ENCODE results near the gene ELP6.
"Not testable (repeated sequence)": the region's sequence is repeated elsewhere in the genome, so short reads cannot be mapped to it uniquely, and the experiment has no call there.

ELP6 gene

DNA sequence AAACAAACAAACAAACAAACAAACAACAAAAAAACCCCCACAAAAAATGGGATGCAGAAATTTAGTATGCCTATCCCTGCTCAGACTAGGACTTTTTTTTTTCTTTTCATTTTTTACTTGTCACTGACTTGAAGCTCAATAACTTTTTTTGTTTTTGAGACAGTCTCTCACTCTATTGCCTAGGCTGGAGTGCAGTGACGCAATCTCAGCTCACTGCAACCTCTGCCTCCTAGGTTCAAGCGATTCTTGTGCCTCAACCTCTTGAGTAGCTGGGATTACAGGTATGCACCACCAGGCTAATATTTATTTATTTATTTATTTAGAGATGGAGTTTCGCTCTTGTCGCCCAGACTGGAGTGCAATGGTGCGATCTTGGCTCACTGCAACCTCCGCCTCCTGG, 8.2 kb downstream of the ELP6 start:
- not testable (repeated sequence) for DNase-seq

- no peak for DNase-seq
Measured at GRCh38 chr3:47504113-47504512, 9.4 kb downstream of the ELP6 start.

DNA sequence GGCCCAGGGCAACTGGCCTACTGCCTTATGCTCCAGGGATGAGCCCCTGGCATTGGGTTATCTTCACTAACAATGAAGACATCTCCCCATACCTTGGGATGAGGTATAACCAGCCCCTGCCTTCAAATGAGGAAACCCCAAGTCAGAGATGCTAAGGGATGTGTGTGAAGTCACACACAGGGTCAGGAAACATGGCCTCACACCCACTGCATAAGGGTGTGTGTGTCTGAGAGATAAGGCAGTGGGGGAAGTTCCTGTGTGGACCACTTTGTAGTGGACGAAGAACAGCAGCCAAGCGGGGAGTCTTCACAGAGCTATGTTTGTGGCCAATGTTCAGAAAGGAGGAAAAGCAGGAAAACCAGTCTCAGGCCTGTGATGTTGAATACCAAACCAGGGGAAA, 10.5 kb downstream of the ELP6 start:
- DNase-seq, result no peak

DNA sequence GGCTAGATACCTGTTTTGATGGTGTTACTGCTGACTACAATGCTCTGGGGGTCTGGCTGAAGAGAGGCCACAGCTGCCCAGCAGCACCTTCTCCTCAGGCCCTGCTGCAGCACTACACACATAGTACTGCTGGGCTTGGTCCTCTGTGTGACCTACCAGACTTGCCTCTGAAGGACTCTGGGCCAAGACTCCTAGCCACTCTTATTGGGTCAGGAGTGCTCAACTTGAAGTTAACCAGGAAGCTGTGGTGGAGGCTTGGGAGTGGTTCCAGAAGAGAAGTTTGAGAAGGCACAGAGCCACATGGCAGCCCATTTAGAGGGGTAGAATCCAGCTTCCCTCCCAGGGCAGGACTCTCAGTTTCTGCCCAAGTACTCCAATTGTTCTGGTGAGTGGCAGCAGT, 16.6 kb downstream of the ELP6 start:
- no peak for DNase-seq

GRCh38 chr3:47495886-47496285, 17.6 kb downstream of the ELP6 start:
- no peak for DNase-seq

- DNase-seq, result no peak
Measured at GRCh38 chr3:47495111-47495510, 18.4 kb downstream of the ELP6 start.

GRCh38 chr3:47491777-47492176, 21.7 kb downstream of the ELP6 start:
- DNase-seq, result no peak

- DNase-seq, result no peak
Measured at GRCh38 chr3:47491186-47491585, 22.3 kb downstream of the ELP6 start.

DNA sequence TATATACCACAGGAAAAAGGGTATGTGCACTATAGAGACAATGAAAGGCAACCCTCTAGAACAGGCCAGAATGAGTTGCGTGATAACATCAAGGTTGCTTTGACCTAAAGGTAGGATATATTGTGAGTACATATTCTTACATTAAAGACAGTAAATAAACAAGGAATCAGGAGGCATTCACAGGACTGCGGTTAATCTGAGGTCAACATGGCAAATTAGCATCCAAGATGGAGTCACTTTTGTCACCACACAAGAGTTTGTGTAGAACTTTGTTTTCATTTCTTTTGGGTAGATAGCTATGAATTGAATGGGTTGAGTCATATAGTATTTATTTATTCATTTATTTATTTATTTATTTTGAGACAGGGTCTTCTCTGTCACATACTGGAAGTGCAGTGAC, 26.2 kb downstream of the ELP6 start:
- no peak for DNase-seq

DNA sequence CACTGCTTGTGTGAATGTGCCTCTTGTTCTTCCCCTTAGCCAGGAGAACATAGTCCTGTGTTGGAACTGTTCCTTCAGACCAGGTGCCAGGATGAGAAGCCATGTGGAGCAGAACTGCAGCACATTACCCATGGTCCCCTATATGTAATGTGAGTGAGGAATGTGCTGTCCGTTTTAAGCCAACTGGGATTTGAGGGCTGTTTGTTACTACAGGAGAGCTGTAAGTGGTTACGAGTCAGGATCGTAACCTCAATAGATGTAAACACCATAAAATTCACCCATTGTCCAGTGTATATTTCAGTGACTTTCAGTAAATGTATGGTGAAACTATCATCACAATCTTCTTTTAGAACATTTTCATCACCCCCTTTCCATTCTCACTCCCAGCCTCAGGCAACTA, 27.7 kb downstream of the ELP6 start:
- DNase-seq, result no peak

DNA sequence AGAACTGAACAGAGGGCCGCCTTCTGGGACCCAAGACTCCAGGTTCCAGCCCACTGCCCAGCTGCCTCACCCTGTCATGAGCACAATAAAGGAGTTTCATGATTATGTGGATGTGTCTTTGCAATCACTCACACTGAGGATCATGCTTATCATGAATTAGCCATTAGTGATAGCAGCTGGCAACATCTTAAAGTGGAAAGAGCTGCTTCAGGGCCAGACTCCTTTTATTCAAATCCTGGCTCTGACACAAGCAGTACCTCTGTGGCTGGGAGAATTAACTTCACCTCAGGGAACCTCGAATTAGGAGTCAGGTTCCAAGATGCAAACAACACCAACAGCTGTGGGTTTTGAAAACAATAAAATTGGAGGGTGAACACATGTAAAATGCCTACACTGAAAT, 31.1 kb downstream of the ELP6 start:
- DNase-seq, result no peak

DNA sequence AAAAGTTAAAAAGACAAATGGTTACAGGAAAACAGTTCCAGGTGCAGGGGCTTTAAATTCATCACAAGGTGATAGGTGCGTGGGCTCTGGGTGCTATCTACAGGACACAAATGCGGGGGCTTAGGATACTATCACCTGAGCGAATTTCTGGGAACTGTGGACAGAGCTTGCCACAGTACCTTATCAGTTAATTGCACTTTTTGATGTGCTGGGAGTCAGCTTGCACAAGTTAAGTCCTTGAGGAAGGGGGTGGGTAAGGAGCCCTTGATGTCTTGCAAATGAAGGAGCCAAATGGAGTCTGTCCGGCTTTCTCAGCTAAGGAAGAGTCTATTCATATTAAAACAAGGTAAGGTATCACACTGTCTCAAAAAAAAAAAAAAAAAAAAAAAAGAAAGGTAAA, 31.7 kb downstream of the ELP6 start:
- not testable (repeated sequence) for DNase-seq

DNA sequence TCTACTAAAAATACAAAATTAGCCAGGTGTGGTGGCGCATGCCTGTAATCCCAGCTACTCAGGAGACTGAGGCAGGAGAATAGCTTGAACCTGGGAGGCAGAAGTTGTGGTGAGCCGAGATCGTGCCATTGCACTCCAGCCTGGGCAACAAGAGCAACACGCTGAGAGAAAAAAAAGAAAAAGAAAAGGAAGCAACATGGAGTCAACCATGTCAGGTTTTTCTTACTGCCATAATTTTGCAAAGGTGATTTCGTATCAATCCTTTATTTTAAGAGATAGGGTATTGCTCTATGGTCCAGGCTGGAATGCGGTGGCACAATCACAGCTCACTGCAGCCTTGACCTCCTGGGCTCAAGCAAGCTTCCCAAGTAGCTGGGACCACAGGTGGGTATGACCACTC, 33.2 kb downstream of the ELP6 start:
- not testable (repeated sequence) for DNase-seq

DNA sequence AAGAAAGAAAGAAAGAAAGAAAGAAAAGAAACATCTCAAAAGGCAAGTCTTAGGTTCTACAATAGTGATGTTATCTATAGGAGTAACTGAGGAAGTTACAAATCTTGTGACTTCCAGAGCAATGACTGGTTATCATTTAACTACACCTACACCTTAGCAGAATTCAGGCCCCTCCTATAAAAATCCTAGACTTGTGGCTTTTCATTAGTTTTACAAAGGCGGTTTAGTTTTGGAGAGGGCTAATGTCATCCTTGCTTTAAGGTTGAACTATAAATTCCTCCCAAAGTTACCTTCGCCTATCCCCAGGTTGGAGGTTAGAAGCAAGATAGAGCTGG, 33.7 kb downstream of the ELP6 start:
- no peak for DNase-seq

- DNase-seq, result no peak
Measured at GRCh38 chr3:47478022-47478421, 35.5 kb downstream of the ELP6 start.

GRCh38 chr3:47476644-47477199, 36.8 kb downstream of the ELP6 start:
- DNase-seq, result no peak

GRCh38 chr3:47476330-47476626, 37.2 kb downstream of the ELP6 start:
- no peak for DNase-seq

DNA sequence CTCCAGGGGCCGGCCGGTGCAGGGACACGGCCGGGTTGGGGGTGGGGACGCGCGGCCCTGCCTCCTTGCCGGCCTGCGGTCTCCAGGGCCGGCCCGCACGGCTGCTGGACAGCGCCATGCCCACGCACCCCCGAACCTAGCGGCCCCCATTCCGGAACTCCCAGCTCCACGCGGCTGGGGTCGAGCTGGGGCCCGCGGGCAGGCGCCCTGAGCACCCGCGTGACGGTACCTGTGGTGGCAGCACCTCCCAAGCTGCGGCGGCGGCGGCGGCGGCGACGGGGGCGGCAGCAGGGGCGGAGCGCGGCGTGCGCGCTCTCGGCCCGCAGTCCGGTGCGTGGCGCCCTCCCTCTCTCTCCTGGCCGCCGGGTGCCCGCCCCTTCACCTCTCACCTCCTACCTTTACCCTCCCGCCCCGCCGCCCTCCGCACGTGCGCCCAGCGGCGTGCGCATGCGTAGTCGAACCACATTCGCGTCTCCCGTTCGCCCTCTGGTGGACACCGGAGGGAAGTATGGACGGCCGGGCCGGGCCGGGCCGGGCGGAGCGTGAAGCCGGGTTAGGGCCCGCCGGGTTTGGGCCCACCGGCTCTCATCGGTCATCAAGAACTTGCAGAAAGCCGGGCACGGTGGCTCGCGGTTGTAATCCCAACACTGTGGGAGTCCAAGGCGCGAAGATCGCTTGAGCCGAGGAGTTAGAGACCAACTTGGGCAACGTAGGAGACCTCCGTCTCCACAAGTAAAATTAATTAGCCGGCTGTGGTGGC, 37.8 kb downstream of the ELP6 start, which contains the start of gene SCAP:
TSS of gene SCAP (minus strand) at position 372 of the 760 bp plus-strand sequence. CDS start 32,948 bp downstream, outside the sequence.
- DNase-seq, result peak; percentile 96 to 97

GRCh38 chr3:47475029-47475569, 38.4 kb downstream of the ELP6 start:
- peak; percentile 8 to 25 for DNase-seq

GRCh38 chr3:47473391-47473790, 40.1 kb downstream of the ELP6 start:
- DNase-seq, result no peak

DNA sequence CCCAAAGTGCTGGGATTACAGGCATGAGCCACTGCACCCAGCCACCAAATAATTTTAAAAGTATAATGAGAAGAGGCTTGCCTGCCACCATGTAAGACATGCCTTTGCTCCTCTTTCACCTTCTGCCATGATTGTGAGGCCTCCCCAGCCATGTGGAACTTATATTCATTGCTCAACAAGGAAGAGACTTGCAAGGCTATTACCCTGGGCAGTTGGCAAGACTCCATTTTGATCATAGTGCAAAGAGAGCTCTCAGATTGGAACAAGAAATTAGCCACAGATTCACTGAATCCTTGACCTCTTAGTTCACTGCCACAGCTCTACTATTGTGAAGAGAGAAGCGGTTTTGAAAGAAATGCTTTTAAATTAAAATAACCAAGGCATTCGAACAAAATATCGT, 43.9 kb downstream of the ELP6 start:
- no peak for DNase-seq

GRCh38 chr3:47468315-47468714, 45.2 kb downstream of the ELP6 start:
- DNase-seq, result not testable (repeated sequence)

DNA sequence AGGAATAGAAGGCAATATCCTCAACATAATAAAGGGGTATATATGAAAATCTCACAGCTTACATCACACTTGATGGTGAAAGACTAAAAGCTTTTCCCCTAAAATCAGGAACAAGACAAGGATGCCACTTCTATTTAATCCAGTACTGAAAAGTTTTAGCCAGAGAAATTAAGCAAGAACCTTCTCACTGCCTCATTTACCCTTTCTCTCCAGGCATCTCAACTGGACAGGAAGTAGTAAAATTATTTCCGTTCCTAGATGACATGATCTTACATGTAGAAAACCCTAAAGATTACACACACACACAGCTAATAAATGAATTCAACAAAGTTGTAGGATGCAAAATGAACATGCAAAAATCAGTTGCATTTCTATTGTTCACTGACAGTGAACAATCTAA, 48.9 kb downstream of the ELP6 start:
- DNase-seq, result no peak

- DNase-seq, result not testable (repeated sequence)
Measured at GRCh38 chr3:47459534-47460085, 53.9 kb downstream of the ELP6 start.

- DNase-seq, result no peak
Measured at GRCh38 chr3:47456984-47457383, 56.5 kb downstream of the ELP6 start.

Data from stimulated activated CD4-positive, alpha-beta T cell treated with anti-CD3 and anti-CD28 coated beads, Interleukin-2, amount 100 ng/mL, for 24 hours (primary cell).